Measurements from ENCODE around the gene RHO.

GRCh38 chr3:129535075-129535474 is 6.6 kb downstream of the RHO start:
- TF ChIP-seq, protein P1, sequence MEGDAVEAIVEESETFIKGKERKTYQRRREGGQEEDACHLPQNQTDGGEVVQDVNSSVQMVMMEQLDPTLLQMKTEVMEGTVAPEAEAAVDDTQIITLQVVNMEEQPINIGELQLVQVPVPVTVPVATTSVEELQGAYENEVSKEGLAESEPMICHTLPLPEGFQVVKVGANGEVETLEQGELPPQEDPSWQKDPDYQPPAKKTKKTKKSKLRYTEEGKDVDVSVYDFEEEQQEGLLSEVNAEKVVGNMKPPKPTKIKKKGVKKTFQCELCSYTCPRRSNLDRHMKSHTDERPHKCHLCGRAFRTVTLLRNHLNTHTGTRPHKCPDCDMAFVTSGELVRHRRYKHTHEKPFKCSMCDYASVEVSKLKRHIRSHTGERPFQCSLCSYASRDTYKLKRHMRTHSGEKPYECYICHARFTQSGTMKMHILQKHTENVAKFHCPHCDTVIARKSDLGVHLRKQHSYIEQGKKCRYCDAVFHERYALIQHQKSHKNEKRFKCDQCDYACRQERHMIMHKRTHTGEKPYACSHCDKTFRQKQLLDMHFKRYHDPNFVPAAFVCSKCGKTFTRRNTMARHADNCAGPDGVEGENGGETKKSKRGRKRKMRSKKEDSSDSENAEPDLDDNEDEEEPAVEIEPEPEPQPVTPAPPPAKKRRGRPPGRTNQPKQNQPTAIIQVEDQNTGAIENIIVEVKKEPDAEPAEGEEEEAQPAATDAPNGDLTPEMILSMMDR (conservative IDR thresholded peaks at IDR 0.05 in 1 of 2, IDR thresholded peaks at IDR 0.05 in 1 of 2; ENCODE audit: low read depth in 1 of 2, low read length in 2 of 2) = no peak
- no peak for TF ChIP-seq EZH2 (IDR thresholded peaks at IDR 0.05; ENCODE audit: low read length, missing control alignments)
